Neural cell (in vitro differentiated cells): Measurements from ENCODE around the gene LRRC27. TPM values are rescaled to one million over a fixed set of nuclear protein-coding genes. Genes with fewer than 3 reads are reported as not detected.

Experiments
- H2AFZ ChIP-seq: fragments of 200-600, 300-800 bp; sonication (generic), shearing (Covaris generic); 2 replicates; pipeline ENCODE4 v1.6.0; 2014; ENCODE audit warnings: low read depth, mild to moderate bottlenecking, antibody characterized with exemption, low read length, moderate library complexity
- H3F3A ChIP-seq: fragments of 200-600 bp; shearing (Covaris generic); 2 replicates; pipeline ENCODE4 v1.6.1; 2016; ENCODE audit warnings: mild to moderate bottlenecking, moderate library complexity, mixed read lengths, antibody characterized with exemption, low read length; ENCODE audit not compliant: insufficient read depth, poor library complexity, severe bottlenecking
- H3K27ac ChIP-seq: fragments of 200-600, 300-800 bp; sonication (generic), shearing (Covaris generic); 2 replicates; pipeline ENCODE4 v1.5.1; 2014; ENCODE audit warnings: mild to moderate bottlenecking, low read length, moderate library complexity
- H3K27me3 ChIP-seq: fragments of 300-800, 200-600 bp; sonication (generic), shearing (Covaris generic); 2 replicates; pipeline ENCODE4 v1.6.0; 2014; ENCODE audit warnings: mild to moderate bottlenecking, low read depth, low read length, moderate library complexity; ENCODE audit not compliant: insufficient read depth
- H3K36me3 ChIP-seq: fragments of 300-800, 200-600 bp; sonication (generic), shearing (Covaris generic); 2 replicates; pipeline ENCODE4 v1.5.1; 2014; ENCODE audit warnings: mild to moderate bottlenecking, antibody characterized with exemption, low read length, moderate library complexity; ENCODE audit not compliant: insufficient read depth
- H3K4me2 ChIP-seq: fragments of 300-800, 200-600 bp; sonication (generic), shearing (Covaris generic); 2 replicates; pipeline ENCODE4 v1.6.0; 2014; ENCODE audit warnings: mild to moderate bottlenecking, low read length
- H3K4me3 ChIP-seq: fragments of 300-800, 200-600 bp; sonication (generic), shearing (Covaris generic); 2 replicates; pipeline ENCODE4 v1.5.1; 2014; ENCODE audit warnings: mild to moderate bottlenecking, low read length, moderate library complexity
- H3K79me2 ChIP-seq: fragments of 200-600 bp; shearing (Covaris generic); replicated peaks from 2 replicates; pipeline ENCODE4 v1.6.0; 2014; ENCODE audit warnings: mild to moderate bottlenecking, low read length, moderate library complexity; ENCODE audit not compliant: insufficient read depth
- H3K9ac ChIP-seq: fragments of 300-800, 200-600 bp; sonication (generic), shearing (Covaris generic); 2 replicates; pipeline ENCODE4 v1.6.1; 2016; ENCODE audit warnings: mild to moderate bottlenecking, low read length, mixed read lengths
- H3K9me2 ChIP-seq: fragments of 200-600 bp; shearing (Covaris generic); 2 replicates; pipeline ENCODE4 v1.6.1; 2016; ENCODE audit warnings: mild to moderate bottlenecking, low read length, mixed read lengths; ENCODE audit not compliant: insufficient read depth
- H3K9me3 ChIP-seq: fragments of 200-600, 300-800 bp; sonication (generic), shearing (Covaris generic); 2 replicates; pipeline ENCODE4 v1.6.1; 2016; ENCODE audit warnings: mild to moderate bottlenecking, mixed run types, low read length, moderate library complexity, mixed read lengths
- H4K20me1 ChIP-seq: fragments of 200-600 bp; shearing (Covaris generic); 2 replicates; pipeline ENCODE4 v1.6.1; 2016; ENCODE audit warnings: mild to moderate bottlenecking, mixed run types; ENCODE audit not compliant: insufficient read depth
- EP300 ChIP-seq: fragments of 450-650 bp; conservative IDR thresholded peaks from 2 replicates; pipeline ENCODE4 v1.6.1; 2014; ENCODE audit warnings: antibody characterized with exemption, mild to moderate bottlenecking, moderate library complexity; ENCODE audit not compliant: poor library complexity, severe bottlenecking
- EZH2 ChIP-seq: fragments of 200-600, 300-800 bp; shearing (Covaris generic), sonication (generic); IDR thresholded peaks from 2 replicates; pipeline ENCODE4 v1.6.1; 2014; ENCODE audit warnings: antibody characterized with exemption, low read length, borderline replicate concordance, mild to moderate bottlenecking; ENCODE audit not compliant: insufficient read depth, poor library complexity, severe bottlenecking
- MXI1 ChIP-seq: fragments of 450-650 bp; conservative IDR thresholded peaks from 2 replicates; pipeline ENCODE4 v1.6.1; 2014; ENCODE audit warnings: antibody characterized with exemption, mild to moderate bottlenecking; ENCODE audit not compliant: poor library complexity, severe bottlenecking
- POLR2AphosphoS5 ChIP-seq: IDR thresholded peaks from 2 replicates; pipeline ENCODE4 v1.6.1; 2012
- RAD21 ChIP-seq: fragments of 450-650 bp; conservative IDR thresholded peaks from 2 replicates; pipeline ENCODE4 v1.6.1; 2014; ENCODE audit warnings: antibody characterized with exemption, mild to moderate bottlenecking, moderate library complexity
- SMC3 ChIP-seq: fragments of 450-650 bp; conservative IDR thresholded peaks from 2 replicates; pipeline ENCODE4 v1.6.1; 2014; ENCODE audit warnings: antibody characterized with exemption, mild to moderate bottlenecking, moderate library complexity; ENCODE audit not compliant: poor library complexity
- TAF1 ChIP-seq: IDR thresholded peaks from 2 replicates; pipeline ENCODE4 v1.6.1; 2012; ENCODE audit warnings: low read depth
- polyA plus RNA-seq: library from polyadenylated mRNA; depleted of rRNA; stranded (reverse); fragments of >200 nt; gene quantifications from 2 replicates; pipeline ENCODE4 v1.2.3, GENCODE V29; 2014
- TF ChIP-seq, protein P1 (sequence below): fragments of 450-650 bp; IDR thresholded peaks from 2 replicates; pipeline ENCODE4 v1.5.1; 2014; ENCODE audit warnings: antibody characterized with exemption, mild to moderate bottlenecking, moderate library complexity; ENCODE audit not compliant: poor library complexity, severe bottlenecking
- TF ChIP-seq, protein P2 (sequence below): IDR thresholded peaks from 2 replicates; pipeline ENCODE4 v1.6.1; 2012; ENCODE audit warnings: borderline replicate concordance

LRRC27 gene
- polyA plus RNA-seq, 1 donor from 2014 or later = 26.7 TPM

DNA sequence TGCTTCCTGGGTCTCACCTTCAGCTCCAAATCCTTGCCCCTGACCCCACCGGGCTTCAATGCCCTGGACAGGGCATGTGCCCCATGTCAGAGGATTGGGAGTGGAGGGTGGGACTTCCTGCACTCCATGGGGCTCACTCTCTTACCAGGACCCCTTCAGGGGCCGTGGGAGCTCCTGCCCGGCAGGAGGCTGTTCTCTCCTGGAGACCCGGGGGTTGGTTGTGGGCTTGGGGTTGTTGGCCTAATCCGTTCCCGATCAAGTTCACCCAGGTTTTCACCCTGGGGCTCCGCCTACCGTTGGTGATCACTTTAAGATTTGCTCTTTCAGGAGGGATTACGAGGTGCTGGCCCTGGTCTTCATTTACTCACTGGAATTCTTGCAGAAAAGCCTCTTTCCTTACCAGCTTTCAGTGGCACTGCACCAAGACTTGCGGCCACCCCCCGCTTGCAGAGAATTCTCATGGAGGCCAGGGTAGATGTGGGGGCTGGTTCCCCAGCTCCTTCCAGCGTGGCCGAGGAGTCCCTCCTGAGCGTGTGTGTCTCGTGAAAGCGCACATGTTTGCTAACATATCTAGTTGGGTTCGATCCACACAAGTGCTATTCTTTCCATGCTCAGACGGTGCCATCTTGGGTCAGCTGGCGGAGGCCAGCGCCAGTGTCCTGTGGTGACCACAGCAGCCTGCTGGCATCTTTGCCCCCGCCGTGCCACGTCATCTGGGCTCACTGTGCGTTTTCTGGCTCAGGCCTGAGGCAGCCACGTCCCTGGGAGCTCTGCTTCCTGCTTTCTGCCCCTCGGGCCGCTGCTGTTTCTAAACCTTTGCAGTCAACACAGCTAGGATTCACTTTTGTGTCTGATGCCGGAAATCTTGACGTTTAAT, 80.6 kb downstream of the LRRC27 start:
- no peaks in the 10 kb centered on the region for H3K27me3 ChIP-seq
- H3K9me2 ChIP-seq = no peaks in the 10 kb centered on the region
- H3K9me3 ChIP-seq = no peaks in the 10 kb centered on the region
- TF ChIP-seq TAF1 (no peak), RAD21 (no peak), MXI1 (no peak), SMC3 (no peak), EP300 (no peak), EZH2 (no peak), POLR2AphosphoS5 (no peak)
- TF ChIP-seq, protein P1, sequence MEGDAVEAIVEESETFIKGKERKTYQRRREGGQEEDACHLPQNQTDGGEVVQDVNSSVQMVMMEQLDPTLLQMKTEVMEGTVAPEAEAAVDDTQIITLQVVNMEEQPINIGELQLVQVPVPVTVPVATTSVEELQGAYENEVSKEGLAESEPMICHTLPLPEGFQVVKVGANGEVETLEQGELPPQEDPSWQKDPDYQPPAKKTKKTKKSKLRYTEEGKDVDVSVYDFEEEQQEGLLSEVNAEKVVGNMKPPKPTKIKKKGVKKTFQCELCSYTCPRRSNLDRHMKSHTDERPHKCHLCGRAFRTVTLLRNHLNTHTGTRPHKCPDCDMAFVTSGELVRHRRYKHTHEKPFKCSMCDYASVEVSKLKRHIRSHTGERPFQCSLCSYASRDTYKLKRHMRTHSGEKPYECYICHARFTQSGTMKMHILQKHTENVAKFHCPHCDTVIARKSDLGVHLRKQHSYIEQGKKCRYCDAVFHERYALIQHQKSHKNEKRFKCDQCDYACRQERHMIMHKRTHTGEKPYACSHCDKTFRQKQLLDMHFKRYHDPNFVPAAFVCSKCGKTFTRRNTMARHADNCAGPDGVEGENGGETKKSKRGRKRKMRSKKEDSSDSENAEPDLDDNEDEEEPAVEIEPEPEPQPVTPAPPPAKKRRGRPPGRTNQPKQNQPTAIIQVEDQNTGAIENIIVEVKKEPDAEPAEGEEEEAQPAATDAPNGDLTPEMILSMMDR = no peak
- TF ChIP-seq, protein P2, sequence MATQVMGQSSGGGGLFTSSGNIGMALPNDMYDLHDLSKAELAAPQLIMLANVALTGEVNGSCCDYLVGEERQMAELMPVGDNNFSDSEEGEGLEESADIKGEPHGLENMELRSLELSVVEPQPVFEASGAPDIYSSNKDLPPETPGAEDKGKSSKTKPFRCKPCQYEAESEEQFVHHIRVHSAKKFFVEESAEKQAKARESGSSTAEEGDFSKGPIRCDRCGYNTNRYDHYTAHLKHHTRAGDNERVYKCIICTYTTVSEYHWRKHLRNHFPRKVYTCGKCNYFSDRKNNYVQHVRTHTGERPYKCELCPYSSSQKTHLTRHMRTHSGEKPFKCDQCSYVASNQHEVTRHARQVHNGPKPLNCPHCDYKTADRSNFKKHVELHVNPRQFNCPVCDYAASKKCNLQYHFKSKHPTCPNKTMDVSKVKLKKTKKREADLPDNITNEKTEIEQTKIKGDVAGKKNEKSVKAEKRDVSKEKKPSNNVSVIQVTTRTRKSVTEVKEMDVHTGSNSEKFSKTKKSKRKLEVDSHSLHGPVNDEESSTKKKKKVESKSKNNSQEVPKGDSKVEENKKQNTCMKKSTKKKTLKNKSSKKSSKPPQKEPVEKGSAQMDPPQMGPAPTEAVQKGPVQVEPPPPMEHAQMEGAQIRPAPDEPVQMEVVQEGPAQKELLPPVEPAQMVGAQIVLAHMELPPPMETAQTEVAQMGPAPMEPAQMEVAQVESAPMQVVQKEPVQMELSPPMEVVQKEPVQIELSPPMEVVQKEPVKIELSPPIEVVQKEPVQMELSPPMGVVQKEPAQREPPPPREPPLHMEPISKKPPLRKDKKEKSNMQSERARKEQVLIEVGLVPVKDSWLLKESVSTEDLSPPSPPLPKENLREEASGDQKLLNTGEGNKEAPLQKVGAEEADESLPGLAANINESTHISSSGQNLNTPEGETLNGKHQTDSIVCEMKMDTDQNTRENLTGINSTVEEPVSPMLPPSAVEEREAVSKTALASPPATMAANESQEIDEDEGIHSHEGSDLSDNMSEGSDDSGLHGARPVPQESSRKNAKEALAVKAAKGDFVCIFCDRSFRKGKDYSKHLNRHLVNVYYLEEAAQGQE = no peak
- H3K4me2 ChIP-seq = no peak overlapping the region
- no peak overlapping the region for H3K4me3 ChIP-seq
- no peak overlapping the region for H3K27ac ChIP-seq
- no peaks in the 10 kb centered on the region for H3K79me2 ChIP-seq
- H4K20me1 ChIP-seq = no peaks in the 10 kb centered on the region
- H3F3A ChIP-seq = no peaks in the 10 kb centered on the region
- H3K9ac ChIP-seq = no peak overlapping the region
- no peaks in the 10 kb centered on the region for H3K36me3 ChIP-seq
- no peak overlapping the region for H2AFZ ChIP-seq

DNA sequence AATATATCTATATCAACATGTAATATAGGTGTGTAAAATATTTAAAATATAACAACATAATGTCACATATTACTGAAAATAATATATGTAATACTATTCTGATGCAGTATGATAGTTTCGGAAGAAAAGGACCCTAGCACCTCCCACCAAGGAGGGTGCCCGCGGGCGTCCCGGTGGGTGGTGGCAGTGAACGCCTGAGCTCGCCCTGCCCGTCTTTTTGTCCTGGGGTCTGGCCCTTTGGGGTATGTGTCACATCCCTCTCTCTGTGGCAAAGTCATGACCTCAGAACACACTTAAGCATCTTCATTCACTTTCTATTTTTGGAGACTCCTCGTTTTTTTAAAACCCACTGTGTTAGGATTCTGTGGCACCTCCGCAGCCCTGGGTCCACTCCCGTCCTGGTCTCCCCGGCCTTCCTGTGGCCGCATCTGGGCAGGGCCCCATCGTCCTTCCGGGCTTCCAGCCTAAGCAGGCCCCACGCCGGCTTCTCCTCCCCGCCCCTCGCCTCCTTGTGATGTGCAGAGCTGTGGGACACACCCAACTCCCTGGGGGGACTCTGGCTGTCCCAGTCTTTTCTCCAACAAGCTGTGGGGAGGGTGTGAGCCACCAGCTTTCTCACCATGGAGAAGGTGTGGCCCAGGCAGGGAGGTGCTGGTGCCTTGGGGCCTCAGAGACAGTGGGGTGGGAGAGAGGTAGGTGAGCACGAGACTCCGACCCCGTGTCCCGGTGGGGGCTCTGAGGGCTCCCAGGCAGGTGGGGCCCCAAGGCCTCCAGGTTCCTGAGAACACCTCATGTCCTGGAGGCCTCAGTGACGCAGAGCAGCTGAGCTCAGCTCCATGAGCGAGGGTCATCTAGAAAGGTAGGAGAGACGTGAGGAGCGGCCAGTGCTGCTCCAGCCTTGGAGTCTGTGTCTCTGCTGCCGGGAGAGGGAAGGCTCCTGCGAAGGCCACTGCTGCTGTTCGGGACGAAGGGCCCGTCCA, 81.5 kb downstream of the LRRC27 start:
- Histone ChIP-seq H3K4me3 (no peak overlapping the region), H3K4me2 (no peak overlapping the region), H3K9me3 (no peaks in the 10 kb centered on the region), H2AFZ (no peak overlapping the region), H4K20me1 (no peaks in the 10 kb centered on the region), H3K27me3 (no peaks in the 10 kb centered on the region), H3K9ac (no peak overlapping the region), H3K27ac (no peak overlapping the region), H3K36me3 (no peaks in the 10 kb centered on the region), H3F3A (no peaks in the 10 kb centered on the region), H3K9me2 (no peaks in the 10 kb centered on the region), H3K79me2 (no peaks in the 10 kb centered on the region)
- TF ChIP-seq, protein P2 = no peak
- TF ChIP-seq EP300 (no peak), TAF1 (no peak), RAD21 (no peak), MXI1 (no peak), EZH2 (no peak), SMC3 (no peak), POLR2AphosphoS5 (no peak)
- TF ChIP-seq, protein P1 = no peak
